Activated naive CD4-positive, alpha-beta T cell treated with anti-CD3 and anti-CD28 coated beads, Interleukin-2, amount 50 U/mL, for 72 hours (primary cell): ENCODE results near the gene AMPD2. TPM values are rescaled to one million over a fixed set of nuclear protein-coding genes. Genes with fewer than 3 reads are reported as not detected.
"Not testable (repeated sequence)": the region's sequence is repeated elsewhere in the genome, so short reads cannot be mapped to it uniquely, and the experiment has no call there.

Experiments used
- ATAC-seq, 2 donors: fragments of 150-1000 bp; cut with Tn5 transposase; 2 replicates each; pipeline ENCODE4 v1.10.0; 2021; ENCODE audit warnings: mild to moderate bottlenecking in 2 of 2, moderate library complexity in 2 of 2
- DNase-seq, 2 donors: peaks; one replicate each; pipeline ENCODE4 v3.0.0; 2021 to 2022; ENCODE audit warnings: low spot score in 2 of 2
- H3K27ac Mint-ChIP-seq, 2 donors: one replicate each; pipeline ENCODE4 v1.8.0; 2022; ENCODE audit warnings: mild to moderate bottlenecking in 2 of 2, mixed read lengths in 2 of 2
- H3K36me3 Mint-ChIP-seq, 2 donors: one replicate each; pipeline ENCODE4 v1.8.0; 2022; ENCODE audit warnings: mixed read lengths in 2 of 2
- H3K9me3 Mint-ChIP-seq, 2 donors: one replicate each; pipeline ENCODE4 v1.8.0; 2022; ENCODE audit warnings: mixed read lengths in 2 of 2
- total RNA-seq, 2 donors: library from RNA; stranded (reverse); gene quantifications; one replicate each; pipeline ENCODE4 v1.2.3, GENCODE V29; 2022

The AMPD2 gene
- total RNA-seq, 2 donors from 2014 or later: 91.5 to 113 TPM

DNA sequence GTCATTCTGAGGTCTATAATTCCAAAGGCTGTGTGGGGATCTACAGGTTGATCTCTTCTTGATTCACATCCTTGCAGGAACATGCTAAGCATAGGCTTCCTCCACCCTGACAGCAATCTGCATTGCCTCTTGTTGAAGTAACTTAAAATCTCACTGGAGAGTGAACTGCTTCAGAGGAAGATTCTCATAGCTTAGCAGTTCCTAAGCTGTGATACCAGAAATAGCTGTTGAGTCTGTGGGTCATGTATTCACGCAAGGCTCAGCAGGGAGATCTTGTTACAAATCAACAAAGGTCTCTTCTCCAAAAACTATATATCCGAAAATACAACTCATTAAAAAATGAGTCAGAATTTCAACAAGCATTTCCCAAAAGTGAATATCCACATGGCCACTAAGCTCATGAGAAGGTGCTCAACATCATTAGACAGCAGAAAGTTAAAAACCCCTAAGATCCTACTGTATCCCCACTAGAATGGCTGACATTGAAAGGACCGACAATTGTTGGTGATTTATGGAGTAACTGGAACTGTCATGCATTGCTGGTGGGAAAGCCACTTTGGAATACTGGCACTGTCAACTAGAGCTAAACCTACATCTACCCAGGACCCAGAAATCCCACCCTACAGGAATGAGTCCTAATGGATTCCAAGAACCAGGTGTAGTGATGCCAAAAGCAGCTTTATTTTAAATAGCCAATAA, 57.2 kb downstream of the AMPD2 start:
- ATAC-seq, H3K27ac Mint-ChIP-seq, H3K36me3 Mint-ChIP-seq, H3K9me3 Mint-ChIP-seq, DNase-seq: not testable (repeated sequence)

DNA sequence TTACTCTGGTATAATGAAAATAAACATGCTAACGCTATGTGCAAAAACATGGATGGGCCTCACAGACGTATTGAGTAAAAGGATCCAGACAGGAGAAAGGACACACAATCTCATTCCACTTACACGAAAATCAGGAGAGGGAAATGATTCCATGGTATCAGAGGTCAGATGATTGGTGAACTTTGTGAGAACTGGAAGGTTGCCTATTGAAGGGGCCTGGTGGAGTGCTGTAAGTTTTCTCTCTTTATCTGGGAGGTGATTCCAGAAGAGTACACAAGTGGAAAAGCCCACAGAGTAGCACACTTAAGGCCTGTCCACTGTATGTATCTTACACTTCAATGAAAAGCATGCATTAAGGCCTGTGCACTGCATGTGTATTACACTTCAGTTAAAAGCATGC, 57.8 kb downstream of the AMPD2 start:
- Mint-ChIP-seq H3K27ac (no peak overlapping the region), H3K9me3 (no peaks in the 10 kb centered on the region), H3K36me3 (no peaks in the 10 kb centered on the region)
- no peak for ATAC-seq
- DNase-seq: no peak

GRCh38 chr1:109678637-109679036, 59.0 kb downstream of the AMPD2 start:
- not testable (repeated sequence) for ATAC-seq, H3K27ac Mint-ChIP-seq, H3K36me3 Mint-ChIP-seq, H3K9me3 Mint-ChIP-seq, DNase-seq

Other genes with a start within 250 kb of the AMPD2 start
- 1 to 10 TPM; 1.5 to 1.8 TPM for gene SORT1, start 221.9 kb upstream of the AMPD2 start, total RNA-seq
- 100 to 1,000 TPM; 185 to 189 TPM for gene PSMA5, start 193.4 kb upstream of the AMPD2 start, total RNA-seq
- under 1 TPM in 1 of 2 donors, not detected in 1; 0.09 TPM for gene SYPL2, start 153.3 kb upstream of the AMPD2 start, total RNA-seq
- 10 to 100 TPM; 11.5 to 21.9 TPM for gene ATXN7L2, start 135.9 kb upstream of the AMPD2 start, total RNA-seq
- 10 to 100 TPM; 11.3 to 14.9 TPM for gene CYB561D1, start 125.7 kb upstream of the AMPD2 start, total RNA-seq
- gene AMIGO1, start 110.1 kb upstream of the AMPD2 start, total RNA-seq: 1 to 10 TPM in 1 of 2 donors, under 1 TPM in 1; 0.97 to 1.3 TPM
- gene GPR61, start 80.0 kb upstream of the AMPD2 start, total RNA-seq: under 1 TPM in 1 of 2 donors, not detected in 1; 0.57 TPM
- 10 to 100 TPM in 1 of 2 donors, 1 to 10 TPM in 1; 8.9 to 10.1 TPM for gene GNAI3, start 71.2 kb upstream of the AMPD2 start, total RNA-seq
- under 1 TPM in 1 of 2 donors, not detected in 1; 0.34 TPM for gene GNAT2, start 221 bp upstream of the AMPD2 start, total RNA-seq
- 10 to 100 TPM; 22.0 to 23.8 TPM for gene GSTM4, start 36.3 kb downstream of the AMPD2 start, total RNA-seq
- gene GSTM2, start 48.2 kb downstream of the AMPD2 start, total RNA-seq: 10 to 100 TPM; 13.6 to 41.7 TPM
- gene GSTM1, start 68.0 kb downstream of the AMPD2 start, total RNA-seq: 100 to 1,000 TPM in 1 of 2 donors, not detected in 1; 129 TPM
- under 1 TPM in 1 of 2 donors, not detected in 1; 0.89 TPM for gene GSTM5, start 92.4 kb downstream of the AMPD2 start, total RNA-seq
- 10 to 100 TPM; 39.0 to 41.1 TPM for gene GSTM3, start 121.2 kb downstream of the AMPD2 start, total RNA-seq
- gene EPS8L3, start 144.1 kb downstream of the AMPD2 start, total RNA-seq: not detected